ENCODE measurements around the gene STK4. TPM values are rescaled to one million over a fixed set of nuclear protein-coding genes. Genes with fewer than 3 reads are reported as not detected.
"Not testable (repeated sequence)": the region's sequence is repeated elsewhere in the genome, so short reads cannot be mapped to it uniquely, and the experiment has no call there.

The STK4 gene
- total RNA-seq, 1 experiment from 2014 or later, result 60.9 TPM

- Histone ChIP-seq H3K9me2 (ENCODE audit: insufficient read depth) (no peaks in the 10 kb centered on the region), H3K4me1 (replicated peaks; ENCODE audit: insufficient read depth) (peaks cover 5% of the 10 kb centered on the region), H2AFZ (no peak overlapping the region), H3K27ac (peak overlapping the region; percentile 8; the same call in 1 of the 2 replicates), H3K27me3 (ENCODE audit: insufficient read depth, low read depth) (no peaks in the 10 kb centered on the region), H3K4me3 (no peak overlapping the region), H3K4me2 (no peak overlapping the region), H3K9me3 (ENCODE audit: insufficient read depth, low read depth) (no peaks in the 10 kb centered on the region), H3K79me2 (ENCODE audit: low read depth) (0 out of 2 replicates have a peak, but pooled peaks cover 3% of the 10 kb centered on the region), H3F3A (ENCODE audit: insufficient read depth, low read depth) (peaks cover 2% of the 10 kb centered on the region), H3K36me3 (ENCODE audit: low read depth) (peaks cover 31% of the 10 kb centered on the region), H4K20me1 (ENCODE audit: insufficient read depth) (no peaks in the 10 kb centered on the region)
- no TSS peak for BruUV-seq (replicated peaks)
- CTCF ChIA-PET, result no interaction called here
- TF ChIP-seq, protein P1, sequence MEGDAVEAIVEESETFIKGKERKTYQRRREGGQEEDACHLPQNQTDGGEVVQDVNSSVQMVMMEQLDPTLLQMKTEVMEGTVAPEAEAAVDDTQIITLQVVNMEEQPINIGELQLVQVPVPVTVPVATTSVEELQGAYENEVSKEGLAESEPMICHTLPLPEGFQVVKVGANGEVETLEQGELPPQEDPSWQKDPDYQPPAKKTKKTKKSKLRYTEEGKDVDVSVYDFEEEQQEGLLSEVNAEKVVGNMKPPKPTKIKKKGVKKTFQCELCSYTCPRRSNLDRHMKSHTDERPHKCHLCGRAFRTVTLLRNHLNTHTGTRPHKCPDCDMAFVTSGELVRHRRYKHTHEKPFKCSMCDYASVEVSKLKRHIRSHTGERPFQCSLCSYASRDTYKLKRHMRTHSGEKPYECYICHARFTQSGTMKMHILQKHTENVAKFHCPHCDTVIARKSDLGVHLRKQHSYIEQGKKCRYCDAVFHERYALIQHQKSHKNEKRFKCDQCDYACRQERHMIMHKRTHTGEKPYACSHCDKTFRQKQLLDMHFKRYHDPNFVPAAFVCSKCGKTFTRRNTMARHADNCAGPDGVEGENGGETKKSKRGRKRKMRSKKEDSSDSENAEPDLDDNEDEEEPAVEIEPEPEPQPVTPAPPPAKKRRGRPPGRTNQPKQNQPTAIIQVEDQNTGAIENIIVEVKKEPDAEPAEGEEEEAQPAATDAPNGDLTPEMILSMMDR (conservative IDR thresholded peaks at IDR 0.05), result no peak
- DNase-seq, result no peak
- intact Hi-C loops (cut with micrococcal nuclease; ENCODE audit: unreplicated experiment), result no loop called here
- POLR2A ChIA-PET (ENCODE audit: unreplicated experiment), result no interaction called here
These were observed 54.0 kb downstream of the STK4 start for GRCh38 chr20:45020236-45020886.

- Histone ChIP-seq H3K9me2 (ENCODE audit: insufficient read depth) (no peaks in the 10 kb centered on the region), H3K9me3 (ENCODE audit: insufficient read depth, low read depth) (no peaks in the 10 kb centered on the region), H3K4me3 (no peak overlapping the region), H3K27ac (no peak overlapping the region; the same call in 1 of the 2 replicates), H3K36me3 (ENCODE audit: low read depth) (peaks cover 40% of the 10 kb centered on the region), H3K4me1 (replicated peaks; ENCODE audit: insufficient read depth) (no peaks in the 10 kb centered on the region), H2AFZ (no peak overlapping the region), H4K20me1 (ENCODE audit: insufficient read depth) (no peaks in the 10 kb centered on the region), H3F3A (ENCODE audit: insufficient read depth, low read depth) (no peaks in the 10 kb centered on the region), H3K27me3 (ENCODE audit: insufficient read depth, low read depth) (no peaks in the 10 kb centered on the region), H3K4me2 (no peak overlapping the region), H3K79me2 (ENCODE audit: low read depth) (0 out of 2 replicates have a peak, but pooled peaks cover 3% of the 10 kb centered on the region)
- ChIA-PET POLR2A (ENCODE audit: unreplicated experiment) (interaction anchor here (0.6 kb wide), 2 partner anchors 149 to 301 kb away, joined by 4 to 5 read pairs; no protein-coding TSS in a partner anchor), CTCF (no interaction called here)
- no peak for TF ChIP-seq EZH2 (IDR thresholded peaks at IDR 0.05; ENCODE audit: low read depth)
- intact Hi-C loops (cut with micrococcal nuclease; ENCODE audit: unreplicated experiment), result no loop called here
- BruUV-seq (replicated peaks), result no TSS peak
- DNase-seq, result no peak
These were observed 55.3 kb downstream of the STK4 start for GRCh38 chr20:45021631-45022030.

- H3K27me3 ChIP-seq (ENCODE audit: insufficient read depth, low read depth); H4K20me1 ChIP-seq (ENCODE audit: insufficient read depth); intact Hi-C loops (cut with micrococcal nuclease; ENCODE audit: unreplicated experiment); H3K9me2 ChIP-seq (ENCODE audit: insufficient read depth); BruUV-seq (replicated peaks); POLR2A ChIA-PET (ENCODE audit: unreplicated experiment); H3K4me1 ChIP-seq (replicated peaks; ENCODE audit: insufficient read depth); H3K9me3 ChIP-seq (ENCODE audit: insufficient read depth, low read depth); H3K4me2 ChIP-seq; H3F3A ChIP-seq (ENCODE audit: insufficient read depth, low read depth); CTCF ChIA-PET; H3K79me2 ChIP-seq (ENCODE audit: low read depth); H3K4me3 ChIP-seq; H3K27ac ChIP-seq; DNase-seq; H2AFZ ChIP-seq: not testable (repeated sequence)
- peaks cover 25% of the 10 kb centered on the region for H3K36me3 ChIP-seq (ENCODE audit: low read depth)
These were observed 56.8 kb downstream of the STK4 start for GRCh38 chr20:45023140-45023539.

DNA sequence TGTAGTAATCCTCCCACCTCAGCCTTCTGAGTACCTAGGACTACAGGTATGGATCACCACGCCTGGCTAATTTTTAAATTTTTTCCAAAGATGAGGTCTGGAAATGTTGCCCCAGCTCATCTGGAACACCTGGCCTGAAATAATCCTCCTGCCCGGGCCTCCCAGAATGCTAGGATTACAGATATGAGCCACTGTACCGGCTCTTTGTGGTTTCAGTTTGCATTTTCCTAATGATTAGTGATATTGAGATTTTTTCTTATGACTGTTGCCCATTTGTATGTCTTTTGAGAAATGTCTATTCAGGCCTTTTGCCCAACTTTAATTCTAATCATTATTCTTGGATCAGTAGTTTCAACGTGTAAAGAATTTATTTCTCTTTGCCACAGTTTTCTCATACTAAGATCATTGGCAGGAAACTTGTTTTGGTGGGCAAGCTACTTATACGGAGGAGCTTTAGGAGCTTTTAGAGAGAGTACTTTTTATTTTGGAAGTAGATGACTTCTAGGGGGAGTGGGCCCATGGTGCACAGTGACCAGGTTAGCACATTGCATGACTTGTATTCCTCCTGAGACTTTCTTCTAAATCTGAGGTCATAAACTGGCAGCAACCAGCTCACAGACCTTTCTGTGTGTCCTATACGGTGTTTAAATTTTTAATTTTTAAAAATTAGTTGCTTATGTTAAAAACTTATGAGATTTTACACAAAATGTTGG, 62.3 kb downstream of the STK4 start:
- peaks cover 27% of the 10 kb centered on the region for H3K36me3 ChIP-seq (ENCODE audit: low read depth)
- intact Hi-C loops (cut with micrococcal nuclease; ENCODE audit: unreplicated experiment), result no loop called here
- no peaks in the 10 kb centered on the region for H3K27me3 ChIP-seq (ENCODE audit: insufficient read depth, low read depth)
- CTCF ChIA-PET, result no interaction called here
- H3K4me2 ChIP-seq, result no peak overlapping the region
- POLR2A ChIA-PET (ENCODE audit: unreplicated experiment), result interaction anchor here (0.6 kb wide), 1 partner anchor 43 kb away, joined by 3 read pairs; no protein-coding TSS in a partner anchor
- H3K27ac ChIP-seq, result no peak overlapping the region
- no peaks in the 10 kb centered on the region for H3K79me2 ChIP-seq (ENCODE audit: low read depth)
- no peak overlapping the region for H3K4me3 ChIP-seq
- H3K9me2 ChIP-seq (ENCODE audit: insufficient read depth), result no peaks in the 10 kb centered on the region
- TF ChIP-seq, protein P1 (conservative IDR thresholded peaks at IDR 0.05), result no peak
- no peak for TF ChIP-seq EZH2 (IDR thresholded peaks at IDR 0.05; ENCODE audit: low read depth)
- no TSS peak for BruUV-seq (replicated peaks)
- no peak overlapping the region for H2AFZ ChIP-seq
- DNase-seq, result no peak
- no peaks in the 10 kb centered on the region for H3K4me1 ChIP-seq (replicated peaks; ENCODE audit: insufficient read depth)
- no peaks in the 10 kb centered on the region for H4K20me1 ChIP-seq (ENCODE audit: insufficient read depth)
- no peaks in the 10 kb centered on the region for H3K9me3 ChIP-seq (ENCODE audit: insufficient read depth, low read depth)
- no peaks in the 10 kb centered on the region for H3F3A ChIP-seq (ENCODE audit: insufficient read depth, low read depth)
